SU-DHL-6 (cell line): ENCODE measurements around the gene KMT2D.

Experiments
- EZH2phosphoT487 ChIP-seq: fragments of 200-600 bp; sonication (generic), shearing (Covaris generic); conservative IDR thresholded peaks from 2 replicates; pipeline ENCODE4 v1.6.1; 2018; ENCODE audit warnings: mild to moderate bottlenecking, antibody characterized with exemption, low read length, moderate library complexity, mixed read lengths
- TF ChIP-seq, protein P1 (sequence below): fragments of 200-600 bp; sonication (generic); IDR thresholded peaks from one replicate; pipeline ENCODE4 v1.5.1; 2017; ENCODE audit warnings: antibody characterized with exemption, mild to moderate bottlenecking, low read length, moderate library complexity; ENCODE audit not compliant: insufficient read depth, poor library complexity, severe bottlenecking

DNA sequence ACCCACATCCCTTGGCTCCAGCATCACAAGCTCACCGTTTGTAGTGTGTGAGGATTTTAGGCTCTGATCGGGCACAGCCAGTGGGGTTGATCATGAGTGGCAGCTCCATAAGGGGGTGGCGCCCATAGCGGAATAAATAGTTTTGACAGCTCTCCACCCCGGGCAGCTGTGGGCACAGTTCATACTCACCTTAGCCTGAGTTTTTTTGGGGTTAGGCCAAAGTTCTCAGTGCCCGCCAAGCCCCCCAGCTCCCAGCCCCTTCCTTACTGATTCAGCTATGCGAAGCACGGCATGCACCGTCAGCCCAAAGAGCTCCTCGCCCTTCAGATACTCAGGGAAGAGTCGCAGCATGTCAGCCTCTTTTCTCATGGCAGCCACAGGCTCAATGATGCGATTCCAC lies 36.1 kb downstream of the KMT2D start:
- TF ChIP-seq, protein P1, sequence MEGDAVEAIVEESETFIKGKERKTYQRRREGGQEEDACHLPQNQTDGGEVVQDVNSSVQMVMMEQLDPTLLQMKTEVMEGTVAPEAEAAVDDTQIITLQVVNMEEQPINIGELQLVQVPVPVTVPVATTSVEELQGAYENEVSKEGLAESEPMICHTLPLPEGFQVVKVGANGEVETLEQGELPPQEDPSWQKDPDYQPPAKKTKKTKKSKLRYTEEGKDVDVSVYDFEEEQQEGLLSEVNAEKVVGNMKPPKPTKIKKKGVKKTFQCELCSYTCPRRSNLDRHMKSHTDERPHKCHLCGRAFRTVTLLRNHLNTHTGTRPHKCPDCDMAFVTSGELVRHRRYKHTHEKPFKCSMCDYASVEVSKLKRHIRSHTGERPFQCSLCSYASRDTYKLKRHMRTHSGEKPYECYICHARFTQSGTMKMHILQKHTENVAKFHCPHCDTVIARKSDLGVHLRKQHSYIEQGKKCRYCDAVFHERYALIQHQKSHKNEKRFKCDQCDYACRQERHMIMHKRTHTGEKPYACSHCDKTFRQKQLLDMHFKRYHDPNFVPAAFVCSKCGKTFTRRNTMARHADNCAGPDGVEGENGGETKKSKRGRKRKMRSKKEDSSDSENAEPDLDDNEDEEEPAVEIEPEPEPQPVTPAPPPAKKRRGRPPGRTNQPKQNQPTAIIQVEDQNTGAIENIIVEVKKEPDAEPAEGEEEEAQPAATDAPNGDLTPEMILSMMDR, result no peak
- TF ChIP-seq EZH2phosphoT487, result no peak
